HL-60/S4 treated with phorbol 12-myristate 13-acetate at 8.2 ng/mL for 4 days and 3 days (cell line): ENCODE data around the gene LSS.
"Not testable (repeated sequence)": the region's sequence is repeated elsewhere in the genome, so short reads cannot be mapped to it uniquely, and the experiment has no call there.

Source experiments
- in situ Hi-C: fragments of 300-500 bp; cut with MboI; formaldehyde crosslinking; loops from 2 replicates; pipeline ENCODE4 v1.15.0; 2022; ENCODE audit warnings: low sequenced_read_pairs

LSS gene

DNA sequence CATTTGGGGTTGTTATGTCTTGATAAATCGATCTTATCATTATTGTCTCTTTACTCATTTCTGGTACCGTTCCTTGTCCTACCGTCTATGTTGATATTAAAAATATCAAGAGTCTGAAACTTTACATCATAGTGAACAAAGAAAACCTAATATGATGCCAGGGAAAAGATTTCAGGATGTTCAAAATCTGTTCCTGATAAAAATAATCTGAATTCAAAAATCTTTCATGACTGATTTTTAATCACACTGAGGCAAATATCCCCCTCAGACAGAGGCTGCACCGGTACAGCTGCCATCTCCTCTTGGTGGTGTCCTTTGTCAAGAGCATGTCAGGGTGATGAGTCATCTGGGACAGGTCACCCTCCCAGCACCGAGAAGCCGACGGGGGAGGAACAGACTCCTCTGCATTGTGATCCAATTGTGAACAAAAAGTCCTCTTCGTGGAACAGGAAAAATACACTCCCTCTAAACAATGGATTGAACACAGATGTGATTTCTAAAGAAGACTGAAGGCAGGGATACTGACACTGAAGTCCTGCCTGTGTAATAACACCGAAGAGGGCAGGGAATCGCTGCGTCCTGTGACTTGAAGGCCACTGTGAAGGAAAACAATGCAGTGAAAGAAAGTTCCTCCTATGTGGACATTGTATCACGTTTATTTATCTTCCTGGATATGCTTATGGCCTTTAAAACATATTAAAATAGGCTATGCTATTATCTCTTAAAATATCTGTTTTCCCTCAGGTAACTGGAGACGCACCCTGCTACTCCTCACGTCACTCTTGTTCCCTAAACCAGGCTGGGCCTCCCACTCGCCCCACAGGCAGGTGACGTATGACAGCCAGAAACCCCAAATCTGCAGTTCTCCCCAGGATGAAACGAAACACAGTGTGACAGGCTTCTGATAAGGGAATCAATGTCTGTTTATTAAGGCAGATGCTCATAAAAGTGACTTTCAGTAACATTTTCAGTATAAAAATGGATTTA lies 40.1 kb downstream of the LSS start:
- in situ Hi-C loops = no loop called here

DNA sequence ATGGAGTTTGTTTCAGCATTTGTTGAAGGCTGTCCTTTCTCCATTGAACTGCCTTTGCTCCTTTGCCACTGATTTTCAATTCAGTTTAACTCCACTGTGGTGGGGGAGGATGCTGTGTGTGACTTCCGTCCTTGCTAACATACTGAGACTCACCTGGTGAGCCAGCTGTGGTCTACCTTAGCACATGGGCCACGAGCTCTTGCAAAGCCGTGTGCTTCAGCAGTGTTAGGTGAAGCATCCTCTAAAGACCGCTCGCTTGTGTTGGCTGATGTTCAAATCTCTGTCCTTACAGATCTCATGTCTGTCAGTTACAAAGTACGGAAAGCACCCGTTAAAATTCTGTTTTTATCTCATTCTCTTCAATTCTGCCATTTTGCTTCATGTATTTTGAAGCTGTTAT lies 40.8 kb downstream of the LSS start:
- in situ Hi-C loops = no loop called here

DNA sequence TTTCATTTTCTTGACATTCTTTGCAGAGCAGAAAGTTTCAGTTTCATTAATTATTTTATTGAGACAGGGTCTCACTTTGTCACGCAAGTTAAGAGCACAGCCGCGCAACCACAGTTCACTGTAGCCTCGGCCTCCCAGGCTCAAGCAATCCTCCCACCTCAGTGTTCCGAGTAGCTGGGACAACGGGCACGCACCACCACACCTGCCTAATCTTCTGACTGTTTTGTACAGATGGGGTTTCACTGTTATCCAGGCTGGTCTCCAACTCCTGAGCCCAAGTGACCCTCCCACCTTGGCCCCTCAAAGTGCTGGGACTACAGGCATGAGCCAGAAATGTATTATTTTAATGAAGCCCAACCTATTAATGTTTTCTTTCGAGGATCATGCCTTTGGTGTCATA lies 41.3 kb downstream of the LSS start:
- in situ Hi-C loops = no loop called here

DNA sequence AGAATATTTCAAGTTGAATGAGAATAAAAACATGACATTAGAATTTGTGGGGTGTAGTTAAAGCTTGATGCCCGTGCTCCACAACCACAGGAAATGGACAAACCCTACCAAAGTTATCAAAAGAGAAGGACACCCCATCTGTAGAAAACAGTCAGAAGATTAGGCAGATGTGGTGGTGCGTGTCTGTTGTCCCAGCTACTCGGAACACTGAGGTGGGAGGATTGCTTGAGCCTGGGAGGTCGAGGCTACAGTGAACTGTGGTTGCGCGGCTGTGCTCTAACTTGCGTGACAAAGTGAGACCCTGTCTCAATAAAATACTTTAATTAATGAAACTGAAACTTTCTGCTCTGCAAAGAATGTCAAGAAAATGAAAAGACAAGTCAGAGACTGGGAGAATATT lies 42.9 kb downstream of the LSS start:
- in situ Hi-C loops = no loop called here

DNA sequence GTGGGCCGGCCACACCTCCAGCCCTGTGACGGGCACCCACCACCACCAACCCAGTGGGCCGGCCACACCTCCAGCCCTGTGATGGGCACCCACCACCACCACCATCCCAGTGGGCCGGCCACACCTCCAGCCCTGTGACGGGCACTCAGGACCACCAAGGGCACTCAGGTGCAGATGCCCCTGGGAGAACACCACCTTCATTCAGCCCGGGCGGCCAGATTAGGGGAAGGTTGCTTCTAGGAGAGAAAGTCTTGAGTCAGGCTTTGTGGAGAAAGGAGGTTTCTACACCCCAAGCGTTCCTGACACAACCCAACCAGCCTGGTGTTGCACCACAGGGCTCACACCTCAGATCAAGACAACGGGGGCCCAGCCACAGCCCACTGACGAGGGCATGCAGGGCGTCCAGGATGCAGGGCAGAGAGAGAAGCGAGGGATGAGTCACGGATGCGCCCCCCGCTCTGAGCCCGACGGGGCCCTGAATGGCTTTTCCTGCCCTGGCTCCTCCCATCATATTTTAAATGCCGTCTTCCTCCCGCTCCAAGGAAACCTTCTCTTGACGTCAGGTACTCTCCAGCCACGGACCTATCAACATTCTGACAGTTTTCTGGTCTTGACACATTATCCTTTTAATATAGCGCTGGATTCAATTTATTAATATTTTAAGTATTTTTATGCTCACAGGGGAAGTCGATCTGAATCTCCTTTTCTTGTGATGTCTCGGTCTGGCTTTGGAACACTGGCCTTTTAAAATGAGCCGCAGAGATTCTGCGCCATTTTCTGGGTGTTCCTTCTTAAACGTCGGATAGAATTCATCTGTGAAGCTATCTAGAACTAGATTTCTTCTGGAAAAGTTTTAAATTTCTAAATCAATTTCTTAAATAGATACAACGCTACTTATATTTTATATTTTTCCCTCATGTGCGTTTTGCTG lies 43.7 kb downstream of the LSS start:
- in situ Hi-C loops = no loop called here

DNA sequence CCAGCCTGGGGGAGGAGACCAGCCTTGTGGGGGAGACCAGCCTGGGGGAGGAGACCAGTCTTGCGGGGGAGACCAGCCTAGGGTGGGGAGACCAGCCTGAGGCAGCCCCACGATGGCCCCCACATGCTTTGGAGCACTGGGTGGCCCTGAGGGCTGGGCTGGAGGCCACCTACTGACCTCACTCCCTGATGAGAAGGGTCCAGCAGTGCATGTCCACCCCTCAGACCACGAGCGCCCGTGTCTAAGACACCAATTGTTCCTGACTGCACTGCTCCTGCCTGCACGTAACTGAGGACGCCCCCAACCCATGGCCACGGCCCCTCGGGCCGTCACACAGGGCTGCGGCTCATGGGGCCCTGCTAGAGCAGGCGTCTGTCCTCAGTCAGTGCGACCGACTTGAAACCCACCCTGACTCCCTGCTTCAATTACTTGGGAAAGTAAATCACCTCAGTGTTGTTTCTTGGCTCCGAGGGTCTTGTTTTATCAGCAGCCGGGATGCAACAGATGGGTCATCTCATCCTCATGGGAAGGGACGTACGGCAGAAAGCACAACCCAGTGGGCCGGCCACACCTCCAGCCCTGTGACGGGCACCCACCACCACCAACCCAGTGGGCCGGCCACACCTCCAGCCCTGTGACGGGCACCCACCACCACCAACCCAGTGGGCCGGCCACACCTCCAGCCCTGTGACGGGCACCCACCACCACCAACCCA lies 44.5 kb downstream of the LSS start, which contains the start of gene SPATC1L:
Gene SPATC1L, minus strand, starts transcription at position 550 of the 715 bp plus-strand sequence. CDS start 1,643 bp downstream, outside the sequence.
- in situ Hi-C loops = no loop called here

DNA sequence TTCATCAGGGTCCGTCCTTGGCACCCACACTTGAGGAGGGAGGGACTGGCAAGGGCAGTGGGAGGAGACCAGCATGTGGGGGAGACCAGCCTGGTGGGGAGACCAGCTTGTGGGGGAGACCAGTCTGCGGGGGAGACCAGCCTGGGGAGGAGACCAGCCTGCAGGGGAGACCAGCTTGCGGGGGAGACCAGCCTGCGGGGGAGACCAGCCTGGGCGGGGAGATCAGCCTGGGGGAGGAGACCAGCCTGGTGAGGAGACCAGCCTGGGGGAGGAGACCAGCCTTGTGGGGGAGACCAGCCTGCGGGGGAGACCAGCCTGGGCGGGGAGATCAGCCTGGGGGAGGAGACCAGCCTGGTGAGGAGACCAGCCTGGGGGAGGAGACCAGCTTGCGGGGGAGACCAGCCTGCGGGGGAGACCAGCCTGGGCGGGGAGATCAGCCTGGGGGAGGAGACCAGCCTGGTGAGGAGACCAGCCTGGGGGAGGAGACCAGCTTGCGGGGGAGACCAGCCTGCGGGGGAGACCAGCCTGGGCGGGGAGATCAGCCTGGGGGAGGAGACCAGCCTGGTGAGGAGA lies 45.2 kb downstream of the LSS start:
- in situ Hi-C loops = not testable (repeated sequence)

DNA sequence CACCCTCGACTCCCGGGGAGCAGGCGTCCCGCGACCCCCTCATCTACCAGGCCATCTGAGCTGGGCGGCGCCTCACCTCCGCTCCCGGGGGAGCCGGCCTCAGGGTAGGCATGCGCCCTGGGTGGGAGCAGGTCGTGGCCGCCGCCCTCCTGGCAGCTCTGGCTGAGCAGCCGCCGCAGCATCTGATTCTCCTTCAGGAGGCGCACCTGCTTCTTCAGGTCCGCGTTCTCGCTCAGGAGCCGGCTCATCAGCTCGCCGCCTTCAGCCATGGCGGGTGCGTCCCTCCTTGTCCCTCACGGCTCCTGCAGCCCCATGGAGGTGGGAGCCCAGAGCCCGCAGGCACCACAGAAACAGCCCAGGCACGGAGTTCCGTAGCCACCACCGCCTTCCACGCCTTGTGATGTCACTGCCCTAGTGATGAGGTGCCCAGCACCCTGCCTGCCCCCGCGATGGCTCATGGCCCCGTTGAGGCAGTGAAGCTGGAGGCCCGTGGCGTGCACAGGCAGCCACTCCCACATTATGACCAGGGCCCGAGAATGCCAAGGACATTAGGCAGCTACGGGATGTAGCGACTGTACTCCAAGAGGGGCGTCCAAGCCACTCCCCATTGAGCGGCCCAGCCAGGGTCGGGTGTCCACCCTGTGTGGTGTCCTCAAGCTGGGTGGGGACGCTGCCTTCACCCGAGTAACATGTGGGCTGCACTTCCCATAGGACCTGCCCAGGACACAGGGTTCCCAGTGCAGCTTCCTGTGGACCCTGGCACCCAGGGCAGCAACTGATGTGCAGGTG lies 45.8 kb downstream of the LSS start:
- in situ Hi-C loops = no loop called here

DNA sequence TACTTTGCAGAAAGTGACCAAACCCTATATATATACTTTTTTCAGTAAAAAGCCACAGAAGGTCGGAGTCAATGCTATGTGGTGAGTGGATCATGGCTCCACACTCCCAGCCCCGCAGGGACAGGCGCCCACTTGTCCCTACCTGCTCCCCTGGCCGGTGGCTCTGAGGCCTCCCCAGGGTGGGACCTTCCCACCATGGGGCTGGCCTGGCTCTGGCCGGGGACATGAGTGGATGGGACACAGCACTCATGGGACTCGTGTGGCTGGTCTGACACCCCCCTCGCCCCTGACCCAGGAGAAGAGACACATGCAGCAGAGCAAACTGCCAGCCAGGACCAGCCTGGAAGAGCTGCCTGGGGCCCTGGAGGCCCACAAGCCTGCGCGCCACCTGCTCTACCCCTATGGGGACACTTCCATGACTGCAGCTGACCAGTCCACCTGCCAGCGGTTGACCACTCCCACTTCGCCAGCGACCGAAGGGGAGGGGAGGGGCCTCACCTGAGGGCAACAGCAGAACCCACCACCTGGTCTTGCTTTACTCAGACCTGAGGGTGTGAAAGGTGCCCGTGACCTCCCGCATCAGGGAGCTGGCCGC lies 46.5 kb downstream of the LSS start:
- in situ Hi-C loops = no loop called here

DNA sequence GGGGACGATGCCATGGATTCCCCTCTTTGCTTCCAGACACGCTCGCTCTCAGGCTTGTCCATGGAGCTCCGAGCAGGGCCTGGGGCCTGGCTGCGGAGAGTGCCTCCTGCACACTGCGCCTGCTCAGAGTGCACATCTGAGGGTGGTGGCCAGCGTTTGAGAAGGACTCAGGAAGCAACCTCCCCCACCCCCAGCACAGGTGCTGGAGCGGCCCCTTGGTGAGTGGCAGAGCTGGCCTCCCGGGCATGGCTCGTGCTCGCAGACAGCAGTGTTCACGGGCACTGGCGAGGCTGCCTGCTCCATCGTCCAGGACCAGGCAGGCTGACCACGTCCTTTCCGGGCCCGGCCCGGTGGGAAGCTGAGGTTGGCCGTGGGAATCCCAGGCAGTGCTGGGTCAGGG lies 47.1 kb downstream of the LSS start:
- in situ Hi-C loops = no loop called here

DNA sequence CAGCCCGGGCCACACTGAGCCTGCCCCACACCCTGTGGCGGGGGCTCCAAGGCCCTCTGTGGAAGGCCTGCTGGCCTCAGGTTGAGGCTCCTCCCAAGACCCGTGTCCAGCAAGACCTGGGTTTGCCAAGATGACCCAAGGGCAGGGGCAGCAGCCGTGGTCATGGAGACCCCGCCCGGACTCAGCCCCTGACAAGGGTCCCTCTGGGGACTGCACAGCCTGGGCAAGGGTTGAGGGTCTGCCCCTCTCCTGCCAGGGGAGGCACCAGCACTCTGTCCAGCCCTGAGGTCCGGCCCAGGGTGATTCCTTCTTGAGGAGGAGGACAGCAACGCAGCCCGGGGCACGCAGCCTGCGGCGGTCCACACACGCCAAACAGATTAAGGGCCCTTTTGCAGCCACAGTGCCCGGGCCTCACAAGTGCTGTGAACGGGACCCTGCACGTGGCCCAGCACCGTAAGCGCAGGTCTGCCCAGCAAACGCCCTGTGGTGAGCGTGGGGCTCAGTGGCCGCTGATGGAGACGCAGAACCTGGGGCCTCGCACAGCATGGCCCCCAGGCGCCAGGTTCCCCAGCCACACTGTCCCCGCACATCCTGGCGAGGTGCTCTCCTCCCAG lies 47.7 kb downstream of the LSS start:
- in situ Hi-C loops = no loop called here

DNA sequence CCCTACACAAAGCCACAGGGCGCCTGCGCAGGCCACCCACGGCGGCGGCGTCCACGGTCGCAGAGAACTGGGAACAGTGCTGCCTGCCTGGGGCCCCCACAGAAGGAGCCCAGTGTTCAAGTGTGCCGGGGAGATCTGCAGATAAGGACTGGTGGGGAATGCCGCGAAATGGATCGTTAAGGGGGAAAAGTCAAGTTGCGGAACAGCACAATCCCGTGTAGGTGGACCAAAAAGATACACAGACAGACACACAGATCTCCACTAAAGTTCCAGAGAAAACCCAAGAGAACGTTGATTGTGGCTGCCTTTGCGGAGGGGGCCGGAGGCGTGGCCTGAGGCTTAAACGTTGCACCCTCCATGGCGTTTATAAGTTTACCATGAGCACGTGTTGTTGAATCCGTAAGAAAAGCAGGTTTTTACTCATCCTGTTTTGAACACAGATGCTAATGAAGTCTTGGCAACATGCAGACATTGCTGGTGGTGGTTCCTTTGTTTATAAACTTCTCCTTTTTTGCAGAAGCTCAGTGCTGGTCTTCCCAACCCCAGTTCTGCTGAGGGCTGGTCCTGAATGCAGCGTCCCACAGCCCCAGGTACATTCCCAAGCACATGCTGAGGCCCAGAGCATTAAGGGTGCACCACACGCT lies 48.4 kb downstream of the LSS start:
- in situ Hi-C loops = no loop called here

DNA sequence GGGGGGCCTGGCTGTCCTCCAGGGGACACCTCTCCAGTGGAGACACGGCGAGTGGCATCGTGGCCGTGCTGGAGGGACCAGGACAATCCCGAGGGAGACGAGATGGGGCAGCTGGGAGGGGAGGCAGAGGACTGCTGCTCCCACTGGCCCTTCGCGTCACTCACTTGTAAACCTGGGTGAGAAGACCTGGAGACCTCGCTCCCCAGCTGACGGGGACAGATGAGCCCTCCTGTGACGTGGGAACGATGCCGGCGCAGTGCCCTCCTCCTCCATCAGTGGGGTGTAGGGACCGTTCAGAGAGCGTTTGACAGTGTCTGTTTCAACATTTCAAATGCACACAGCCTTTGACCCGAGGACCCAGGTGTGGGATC lies 48.9 kb downstream of the LSS start:
- in situ Hi-C loops = no loop called here

DNA sequence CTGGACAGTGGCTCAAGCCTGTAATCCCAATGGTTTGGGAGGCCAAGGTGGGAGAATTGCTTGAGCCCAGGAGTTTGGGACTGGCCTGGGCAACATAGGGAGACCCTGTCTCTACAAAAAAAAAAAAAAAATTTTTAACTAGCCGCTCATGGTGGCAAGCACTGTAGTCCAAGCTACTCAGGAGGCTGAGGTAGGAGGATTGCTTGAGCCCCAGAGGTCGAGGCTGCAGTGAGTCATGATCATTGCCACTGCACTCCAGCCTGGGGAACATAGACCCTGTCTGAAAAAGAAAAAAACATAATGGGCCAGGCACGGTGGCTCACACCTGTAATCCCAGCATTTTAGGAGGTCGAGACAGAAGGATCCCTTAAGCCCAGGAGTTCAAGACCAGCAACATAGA lies 49.6 kb downstream of the LSS start:
- in situ Hi-C loops = no loop called here

DNA sequence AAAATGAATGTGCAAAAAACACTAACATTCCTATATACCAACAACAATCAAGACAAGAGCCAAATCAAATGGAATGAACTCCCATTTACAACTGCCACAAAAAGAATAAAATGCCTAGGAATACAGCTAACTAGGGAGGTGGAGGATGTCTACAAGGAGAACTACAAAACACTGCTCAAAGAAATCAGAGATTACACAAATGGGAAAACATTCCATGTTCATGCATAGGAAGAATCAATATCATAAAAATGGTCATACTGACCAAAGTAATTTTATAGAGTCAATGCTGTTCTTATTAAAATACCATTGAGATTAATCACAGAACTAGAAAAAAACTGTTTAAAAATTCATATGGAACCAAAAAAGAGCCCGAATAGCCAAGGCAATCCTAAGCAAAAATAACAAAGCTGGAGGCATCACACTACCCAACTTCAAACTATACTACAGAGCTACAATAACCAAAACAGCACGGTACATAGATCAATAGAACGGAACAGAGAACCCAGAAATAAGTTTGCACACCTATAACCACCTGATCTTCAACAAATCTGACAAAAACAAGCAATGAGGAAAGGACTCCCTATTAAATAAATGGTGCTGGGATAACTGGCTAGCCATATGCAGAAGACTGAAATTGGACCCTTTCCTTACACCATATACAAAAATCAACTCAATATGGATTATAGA lies 52.0 kb downstream of the LSS start:
- in situ Hi-C loops = not testable (repeated sequence)

DNA sequence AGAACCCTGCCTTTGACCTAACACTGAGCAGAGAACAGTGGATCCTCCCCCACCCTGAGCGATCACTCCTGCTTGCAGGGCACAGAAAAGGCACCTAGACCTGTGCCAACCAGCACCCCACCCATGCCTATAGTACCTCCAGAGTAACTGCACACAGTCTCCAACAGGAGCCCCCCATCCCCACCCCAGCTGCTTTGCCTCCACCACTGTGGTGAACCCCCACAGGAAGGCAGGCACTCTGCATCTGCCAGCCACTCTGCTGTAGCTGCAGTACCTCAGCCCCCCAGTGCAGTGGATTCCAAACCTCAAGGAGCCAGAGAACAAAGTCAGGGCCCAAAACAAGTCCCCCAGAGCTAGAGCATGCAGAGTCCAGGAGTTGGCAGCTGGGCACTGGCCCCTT lies 55.0 kb downstream of the LSS start:
- in situ Hi-C loops = no loop called here

DNA sequence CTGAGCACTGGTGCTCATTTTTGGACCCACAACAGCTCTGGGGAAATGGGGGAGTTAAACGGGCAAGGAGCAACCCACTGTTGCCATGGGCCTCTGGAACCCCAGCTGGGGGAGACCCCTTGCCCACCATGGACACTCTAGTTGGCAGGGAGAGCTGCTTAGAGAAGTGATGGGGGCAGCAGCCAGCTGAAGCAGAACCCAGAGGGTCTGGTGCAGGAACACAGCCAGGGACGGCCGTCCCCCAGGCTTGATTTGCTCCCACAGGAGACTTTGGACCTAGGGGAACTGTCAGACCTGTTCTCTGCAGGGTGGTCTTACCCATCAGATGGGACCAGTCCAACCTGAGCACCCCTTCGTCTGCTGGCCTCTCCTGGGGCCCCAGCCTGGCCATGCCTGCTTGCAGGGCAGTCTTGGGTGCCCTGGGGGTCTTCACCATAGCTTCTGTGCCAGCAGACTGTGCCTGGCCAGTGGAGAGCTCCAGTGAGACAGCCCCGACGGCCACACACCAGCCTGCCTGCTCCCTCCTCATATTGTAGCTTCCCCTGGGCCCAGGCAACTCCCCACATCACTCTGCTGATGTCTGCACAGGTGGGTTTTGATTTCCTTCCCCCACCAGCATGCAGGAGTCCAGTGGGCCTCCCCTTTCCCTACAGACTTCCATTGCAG lies 55.6 kb downstream of the LSS start:
- in situ Hi-C loops = no loop called here
